H9 (cell line): Measurements from ENCODE around the gene ASPG. TPM values are rescaled to one million over a fixed set of nuclear protein-coding genes. Genes with fewer than 3 reads are reported as not detected.

ENCODE experiments used
- DNase-seq: peaks from one replicate; pipeline ENCODE4 v3.0.0-alpha.2; 2017
- H2AFZ ChIP-seq: one replicate; pipeline ENCODE4 v1.6.1; 2013; ENCODE audit warnings: mild to moderate bottlenecking, low read length, control low read depth, moderate library complexity
- H2AK5ac ChIP-seq: 2 replicates; pipeline ENCODE4 v1.6.1; 2013; ENCODE audit warnings: low read length, control low read depth, mixed read lengths; ENCODE audit not compliant: insufficient read length
- H2BK120ac ChIP-seq: one replicate; pipeline ENCODE4 v1.6.1; 2013; ENCODE audit warnings: low read depth, mild to moderate bottlenecking, low read length, control low read depth, inconsistent platforms; ENCODE audit not compliant: poor library complexity, severe bottlenecking
- H2BK12ac ChIP-seq: 2 replicates; pipeline ENCODE4 v1.6.1; 2013; ENCODE audit warnings: low read length, control low read depth, mixed read lengths, low read depth; ENCODE audit not compliant: insufficient read length
- H2BK15ac ChIP-seq: 2 replicates; pipeline ENCODE4 v1.6.1; 2013; ENCODE audit warnings: low read depth, low read length, control low read depth
- H2BK20ac ChIP-seq: one replicate; pipeline ENCODE4 v1.6.1; 2013; ENCODE audit warnings: low read depth, mild to moderate bottlenecking, low read length, control low read depth, inconsistent platforms; ENCODE audit not compliant: poor library complexity, severe bottlenecking
- H2BK5ac ChIP-seq: 2 replicates; pipeline ENCODE4 v1.6.1; 2013; ENCODE audit warnings: low read length, control low read depth, mixed read lengths; ENCODE audit not compliant: insufficient read length
- H3K14ac ChIP-seq: 2 replicates; pipeline ENCODE4 v1.6.1; 2013; ENCODE audit warnings: low read length, control low read depth; ENCODE audit not compliant: insufficient read depth
- H3K18ac ChIP-seq: 2 replicates; pipeline ENCODE4 v1.6.1; 2013; ENCODE audit warnings: low read depth, mild to moderate bottlenecking, mixed read lengths, low read length, control low read depth; ENCODE audit not compliant: insufficient read length
- H3K23ac ChIP-seq: 2 replicates; pipeline ENCODE4 v1.6.1; 2013; ENCODE audit warnings: low read length, control low read depth, mixed read lengths, low read depth; ENCODE audit not compliant: insufficient read length
- H3K23me2 ChIP-seq: 2 replicates; pipeline ENCODE4 v1.6.1; 2013; ENCODE audit warnings: low read depth, mild to moderate bottlenecking, mixed read lengths, low read length, control low read depth; ENCODE audit not compliant: insufficient read length, poor library complexity, severe bottlenecking
- H3K27ac ChIP-seq: 2 replicates; pipeline ENCODE4 v1.5.1; 2013; ENCODE audit warnings: low read length, control low read depth, mixed read lengths, low read depth; ENCODE audit not compliant: insufficient read length
- H3K27me3 ChIP-seq: 2 replicates; pipeline ENCODE4 v1.6.1; 2013; ENCODE audit warnings: low read length, control low read depth, inconsistent platforms; ENCODE audit not compliant: insufficient read depth
- H3K4ac ChIP-seq: 2 replicates; pipeline ENCODE4 v1.6.1; 2013; ENCODE audit warnings: low read depth, mild to moderate bottlenecking, control low read depth, inconsistent platforms, low read length, moderate library complexity
- H3K4me1 ChIP-seq: 2 replicates; pipeline ENCODE4 v1.6.1; 2013; ENCODE audit warnings: low read length, control low read depth, inconsistent platforms; ENCODE audit not compliant: insufficient read depth
- H3K4me2 ChIP-seq: 2 replicates; pipeline ENCODE4 v1.6.1; 2013; ENCODE audit warnings: low read length, control low read depth, mixed read lengths; ENCODE audit not compliant: insufficient read length, insufficient read depth
- H3K56ac ChIP-seq: 2 replicates; pipeline ENCODE4 v1.6.1; 2013; ENCODE audit warnings: low read depth, mild to moderate bottlenecking, mixed read lengths, low read length, control low read depth; ENCODE audit not compliant: insufficient read length
- H3K79me1 ChIP-seq: 2 replicates; pipeline ENCODE4 v1.6.1; 2013; ENCODE audit warnings: low read depth, mild to moderate bottlenecking, moderate library complexity, low read length, control low read depth, inconsistent platforms; ENCODE audit not compliant: insufficient read depth, poor library complexity, severe bottlenecking
- H3K79me2 ChIP-seq: 2 replicates; pipeline ENCODE4 v1.6.1; 2013; ENCODE audit warnings: low read length, control low read depth, inconsistent platforms; ENCODE audit not compliant: insufficient read depth
- H3K9ac ChIP-seq: 2 replicates; pipeline ENCODE4 v1.6.1; 2013; ENCODE audit warnings: low read length, control low read depth, mixed read lengths; ENCODE audit not compliant: insufficient read length; ENCODE audit errors: extremely low read depth
- H3K9me3 ChIP-seq: one replicate; pipeline ENCODE4 v1.6.1; 2013; ENCODE audit warnings: low read depth, low read length, inconsistent platforms; ENCODE audit not compliant: control insufficient read depth
- H3T11ph ChIP-seq: one replicate; pipeline ENCODE4 v1.6.1; 2013; ENCODE audit warnings: mild to moderate bottlenecking, low read length, control low read depth, inconsistent platforms
- H4K20me1 ChIP-seq: one replicate; pipeline ENCODE4 v1.6.1; 2013; ENCODE audit not compliant: control insufficient read depth, insufficient read length, insufficient read depth
- H4K5ac ChIP-seq: 2 replicates; pipeline ENCODE4 v1.6.1; 2013; ENCODE audit warnings: low read depth, mild to moderate bottlenecking, mixed read lengths, low read length, control low read depth; ENCODE audit not compliant: insufficient read length
- H4K8ac ChIP-seq: replicated peaks from 2 replicates; pipeline ENCODE4 v1.6.1; 2013; ENCODE audit warnings: low read length, control low read depth, mixed read lengths, low read depth; ENCODE audit not compliant: insufficient read length
- H4K91ac ChIP-seq: 2 replicates; pipeline ENCODE4 v1.6.1; 2013; ENCODE audit warnings: low read depth, mild to moderate bottlenecking, moderate library complexity, mixed read lengths, low read length, control low read depth; ENCODE audit not compliant: insufficient read length
- H3K27ac Mint-ChIP-seq, 3 experiments: 2 replicates in 2 of 3; 3 replicates in 1 of 3; pipeline ENCODE4 v1.8.0; 2020 to 2021; ENCODE audit warnings: mixed read lengths in 3 of 3, mild to moderate bottlenecking in 1 of 3, moderate library complexity in 1 of 3
- H3K27me3 Mint-ChIP-seq: 2 replicates; pipeline ENCODE4 v1.8.0; 2021; ENCODE audit warnings: low read depth, mild to moderate bottlenecking, moderate library complexity, mixed read lengths
- H3K36me3 Mint-ChIP-seq, 3 experiments: 2 replicates in 2 of 3; 3 replicates in 1 of 3; pipeline ENCODE4 v1.8.0; 2020 to 2021; ENCODE audit warnings: low read depth in 3 of 3, mixed read lengths in 3 of 3; ENCODE audit not compliant: insufficient read depth in 1 of 3
- H3K4me1 Mint-ChIP-seq, 2 experiments: 2 replicates each; pipeline ENCODE4 v1.8.0; 2020; ENCODE audit warnings: mixed read lengths in 2 of 2
- H3K4me3 Mint-ChIP-seq, 2 experiments: 2 replicates in 1 of 2; 3 replicates in 1 of 2; pipeline ENCODE4 v1.8.0; 2020 to 2021; ENCODE audit warnings: mild to moderate bottlenecking in 2 of 2, mixed read lengths in 2 of 2, moderate library complexity in 1 of 2
- H3K9me3 Mint-ChIP-seq, 2 experiments: 2 replicates in 1 of 2; 3 replicates in 1 of 2; pipeline ENCODE4 v1.8.0; 2020; ENCODE audit warnings: mild to moderate bottlenecking in 2 of 2, mixed read lengths in 2 of 2, moderate library complexity in 1 of 2
- CTCF ChIP-seq: fragments of 200-600 bp; sonication (generic); conservative IDR thresholded peaks from 3 replicates; pipeline ENCODE4 v1.8.0; 2021; ENCODE audit warnings: antibody characterized with exemption, mild to moderate bottlenecking
- WGBS: extraction: QIAGEN DNeasy Blood & Tissue Kit; methylation state at CpG from one replicate; pipeline ENCODE4 v1.1.7; 2013; ENCODE audit warnings: missing lambda C conversion rate, low lambda C conversion rate, mixed read lengths; ENCODE audit not compliant: insufficient read length; ENCODE audit errors: extremely low coverage; 5-methylcytosine and 5-hydroxymethylcytosine counted together
- total RNA-seq: library from RNA; stranded (reverse); gene quantifications from 2 replicates; pipeline ENCODE4 v1.2.1, GENCODE V29; 2021

ASPG gene
- total RNA-seq, 1 experiment from 2014 or later = 0.33 TPM

GRCh38 chr14:104115131-104115600 is 29.7 kb downstream of the ASPG start:
- no peak overlapping the region for H2BK5ac ChIP-seq

More at GRCh38 chr14:104115131-104115600, 29.7 kb downstream of the ASPG start:
- Histone ChIP-seq H4K20me1 (no peaks in the 10 kb centered on the region), H3K23me2 (peaks cover 7% of the 10 kb centered on the region), H3K18ac (no peak overlapping the region), H2AFZ (no peak overlapping the region), H3K79me2 (no peaks in the 10 kb centered on the region), H3T11ph (no peak overlapping the region), H2BK20ac (no peak overlapping the region), H3K9me3 (no peaks in the 10 kb centered on the region), H3K4me2 (no peak overlapping the region), H3K56ac (no peak overlapping the region), H3K4ac (no peak overlapping the region), H4K91ac (no peak overlapping the region), H2BK15ac (no peak overlapping the region), H3K23ac (no peak overlapping the region), H3K9ac (no peak overlapping the region), H3K27ac (no peak overlapping the region), H2AK5ac (no peak overlapping the region), H3K27me3 (peaks cover 7% of the 10 kb centered on the region; the same call in 1 of the 2 replicates), H4K5ac (no peak overlapping the region), H4K8ac (no peak overlapping the region), H3K4me1 (no peaks in the 10 kb centered on the region; the same call in 1 of the 2 replicates), H3K14ac (no peak overlapping the region; the same call in 1 of the 2 replicates), H3K79me1 (no peaks in the 10 kb centered on the region), H2BK120ac (no peak overlapping the region), H2BK12ac (no peak overlapping the region)
- H3K27me3 Mint-ChIP-seq = peaks cover 53% of the 10 kb centered on the region
- no peak for DNase-seq
- peaks cover 0 to 2% of the 10 kb centered on the region in 2 experiments; a peak in 1 of 4 replicates for H3K4me1 Mint-ChIP-seq
- TF ChIP-seq CTCF = no peak
- no CpG with 5 or more reads among the region's 11 CpGs for WGBS
- peak overlapping the region in 1 of 2 experiments; percentile 63; a peak in 1 of 5 replicates for H3K4me3 Mint-ChIP-seq
- H3K27ac Mint-ChIP-seq = no peak overlapping the region
- H3K36me3 Mint-ChIP-seq = no peaks in the 10 kb centered on the region; a peak in 1 of 7 replicates
- H3K9me3 Mint-ChIP-seq = no peaks in the 10 kb centered on the region; a peak in 1 of 5 replicates
